Prostate gland (tissue), 2 donors: ENCODE results near the gene PTK6.

Experiments used
- CTCF ChIP-seq, 4 experiments: fragments of 200-600 bp in 2 of 4; fragments of 450-650 bp in 2 of 4; sonication (generic) in 2 of 4; IDR thresholded peaks; 1 replicate in 3 of 4; 2 replicates in 1 of 4; pipeline ENCODE4 v1.5.1; 2016 to 2019; ENCODE audit warnings: antibody characterized with exemption in 4 of 4, mild to moderate bottlenecking in 2 of 4, moderate library complexity in 2 of 4
- POLR2A ChIP-seq: fragments of 450-650 bp; IDR thresholded peaks from one replicate; pipeline ENCODE4 v1.6.1; 2016; ENCODE audit warnings: antibody characterized with exemption, mild to moderate bottlenecking

- no peak for TF ChIP-seq POLR2A
- no peak for TF ChIP-seq CTCF (IDR thresholded peaks at IDR 0.05)
These were observed 19.8 kb upstream of the PTK6 start for GRCh38 chr20:63556873-63557478.
